ENCODE data around the gene PGPEP1. TPM values are rescaled to one million over a fixed set of nuclear protein-coding genes. Genes with fewer than 3 reads are reported as not detected.
A peak's percentile ranks its signal among the peaks of the same experiment; 100 is the strongest.
"Not testable (repeated sequence)": the region's sequence is repeated elsewhere in the genome, so short reads cannot be mapped to it uniquely, and the experiment has no call there.

PGPEP1 gene
- total RNA-seq, 1 donor from 2014 or later, result 5.6 TPM

- H3K4me1 Mint-ChIP-seq, result peaks cover 12% of the 10 kb centered on the region
- no peak for TF ChIP-seq CTCF (IDR thresholded peaks at IDR 0.05)
- no peak overlapping the region for H3K27ac Mint-ChIP-seq
- H3K9me3 Mint-ChIP-seq, result no peaks in the 10 kb centered on the region
- H3K4me3 Mint-ChIP-seq, result no peak overlapping the region
- H3K36me3 Mint-ChIP-seq (ENCODE audit: low read depth), result no peaks in the 10 kb centered on the region
- peaks cover 22% of the 10 kb centered on the region for H3K27me3 Mint-ChIP-seq
- POLR2A ChIA-PET, result interaction anchor here (0.6 to 1.5 kb wide), 2 partner anchors 8 to 17 kb away, joined by 3 to 4 read pairs; partner anchors contain the start of gene LRRC25
- ATAC-seq (ENCODE audit: low read depth) (no peak), DNase-seq (no peak)
- intact Hi-C loops (cut with micrococcal nuclease), result no loop called here
- CTCF ChIA-PET, result interaction anchor here (1.6 kb wide), 1 partner anchor 102 kb away, joined by 6 read pairs; no protein-coding TSS in a partner anchor
Measured at GRCh38 chr19:18380843-18381242, 40.4 kb downstream of the PGPEP1 start.

GRCh38 chr19:18383622-18384021 is 43.2 kb downstream of the PGPEP1 start:
- H3K4me3 Mint-ChIP-seq; H3K36me3 Mint-ChIP-seq (ENCODE audit: low read depth); H3K9me3 Mint-ChIP-seq; ATAC-seq (ENCODE audit: low read depth); H3K27ac Mint-ChIP-seq; DNase-seq; intact Hi-C loops (cut with micrococcal nuclease): not testable (repeated sequence)
- CTCF ChIA-PET, result interaction anchor here (1.1 kb wide), 1 partner anchor 104 kb away, joined by 3 read pairs; no protein-coding TSS in a partner anchor
- POLR2A ChIA-PET, result interaction anchor here (0.7 kb wide), 1 partner anchor 102 kb away, joined by 3 read pairs; no protein-coding TSS in a partner anchor
- H3K27me3 Mint-ChIP-seq, result peaks cover 22% of the 10 kb centered on the region
- H3K4me1 Mint-ChIP-seq, result peaks cover 24% of the 10 kb centered on the region

GRCh38 chr19:18384775-18385174 is 44.4 kb downstream of the PGPEP1 start:
- DNase-seq (no peak), ATAC-seq (ENCODE audit: low read depth) (no peak)
- ChIA-PET CTCF (no interaction called here), POLR2A (no interaction called here)
- no peak for TF ChIP-seq CTCF (IDR thresholded peaks at IDR 0.05)
- H3K36me3 Mint-ChIP-seq (ENCODE audit: low read depth), result no peaks in the 10 kb centered on the region
- peaks cover 22% of the 10 kb centered on the region for H3K27me3 Mint-ChIP-seq
- H3K4me1 Mint-ChIP-seq, result peaks cover 27% of the 10 kb centered on the region
- intact Hi-C loops (cut with micrococcal nuclease), result loop anchor here (5.0 kb wide), 1 partner anchor 32 kb away; no protein-coding TSS in a partner anchor
- H3K9me3 Mint-ChIP-seq, result no peaks in the 10 kb centered on the region
- no peak overlapping the region for H3K27ac Mint-ChIP-seq
- no peak overlapping the region for H3K4me3 Mint-ChIP-seq

GRCh38 chr19:18385359-18385674 is 44.9 kb downstream of the PGPEP1 start:
- ATAC-seq (ENCODE audit: low read depth) (no peak), DNase-seq (no peak)
- H3K4me3 Mint-ChIP-seq, result no peak overlapping the region
- peaks cover 16% of the 10 kb centered on the region for H3K27me3 Mint-ChIP-seq
- H3K4me1 Mint-ChIP-seq, result peaks cover 27% of the 10 kb centered on the region
- no peak for TF ChIP-seq CTCF (IDR thresholded peaks at IDR 0.05)
- H3K36me3 Mint-ChIP-seq (ENCODE audit: low read depth), result peaks cover 3% of the 10 kb centered on the region
- no peaks in the 10 kb centered on the region for H3K9me3 Mint-ChIP-seq
- intact Hi-C loops (cut with micrococcal nuclease), result loop anchor here (5.0 kb wide), 1 partner anchor 33 kb away; no protein-coding TSS in a partner anchor
- POLR2A ChIA-PET, result no interaction called here
- no peak overlapping the region for H3K27ac Mint-ChIP-seq
- CTCF ChIA-PET, result no interaction called here

- no peak within 1 kb of the TSS for H3K27ac Mint-ChIP-seq
- ATAC-seq (ENCODE audit: low read depth) (no peak), DNase-seq (peak; percentile 37)
- no peaks in the 10 kb centered on the region for H3K9me3 Mint-ChIP-seq
- CTCF ChIA-PET, result interaction anchor here (0.6 kb wide), 2 partner anchors 15 to 26 kb away, joined by 3 to 4 read pairs; no protein-coding TSS in a partner anchor
- TF ChIP-seq CTCF (IDR thresholded peaks at IDR 0.05), result no peak
- H3K4me1 Mint-ChIP-seq, result peaks cover 27% of the 10 kb centered on the region
- POLR2A ChIA-PET, result no interaction called here
- no peak within 1 kb of the TSS for H3K4me3 Mint-ChIP-seq
- H3K36me3 Mint-ChIP-seq (ENCODE audit: low read depth), result peaks cover 9% of the 10 kb centered on the region
- peaks cover 14% of the 10 kb centered on the region for H3K27me3 Mint-ChIP-seq
- intact Hi-C loops (cut with micrococcal nuclease), result loop anchor here (5.0 kb wide), 1 partner anchor 34 kb away; no protein-coding TSS in a partner anchor
Measured at GRCh38 chr19:18385675-18386542, 45.5 kb downstream of the PGPEP1 start, which contains the start of gene GDF15. TSS of gene GDF15 (plus strand) at chr19:18386158. CDS start at chr19:18386190, 32 bp downstream.

All from activated B cell treated with CpG ODN at 0.5 μM for 24 hours (primary cell).